Activated CD4-positive, alpha-beta T cell treated with anti-CD3 and anti-CD28 coated beads for 48 hours (primary cell): ENCODE data around the gene RAG1.
"Not testable (repeated sequence)": the region's sequence is repeated elsewhere in the genome, so short reads cannot be mapped to it uniquely, and the experiment has no call there.

Source experiments
- DNase-seq: peaks from one replicate; pipeline ENCODE4 v3.0.0-alpha.2; 2020

The RAG1 gene

DNA sequence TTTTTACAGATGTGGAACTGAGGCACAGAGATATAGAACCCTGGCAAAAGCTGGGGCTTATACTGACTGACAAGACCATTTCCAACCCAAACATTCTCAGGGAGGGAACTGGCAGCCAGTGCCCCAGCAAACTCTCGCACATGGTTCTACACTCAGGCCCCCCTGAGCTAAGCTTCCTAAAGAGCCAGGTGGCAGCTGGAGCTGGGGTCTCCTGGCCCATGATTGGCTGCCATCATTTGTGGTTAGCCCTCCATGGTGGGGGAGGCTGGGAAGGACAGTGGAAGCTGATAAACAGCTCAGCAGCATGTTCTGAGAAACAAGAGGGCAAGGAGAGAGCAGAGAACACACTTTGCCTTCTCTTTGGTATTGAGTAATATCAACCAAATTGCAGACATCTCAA is at the start of gene RAG1:
Gene RAG1 (plus strand): TSS at position 314 of the 400 bp plus-strand sequence. CDS start 5,298 bp downstream, outside the sequence.
- no peak for DNase-seq

DNA sequence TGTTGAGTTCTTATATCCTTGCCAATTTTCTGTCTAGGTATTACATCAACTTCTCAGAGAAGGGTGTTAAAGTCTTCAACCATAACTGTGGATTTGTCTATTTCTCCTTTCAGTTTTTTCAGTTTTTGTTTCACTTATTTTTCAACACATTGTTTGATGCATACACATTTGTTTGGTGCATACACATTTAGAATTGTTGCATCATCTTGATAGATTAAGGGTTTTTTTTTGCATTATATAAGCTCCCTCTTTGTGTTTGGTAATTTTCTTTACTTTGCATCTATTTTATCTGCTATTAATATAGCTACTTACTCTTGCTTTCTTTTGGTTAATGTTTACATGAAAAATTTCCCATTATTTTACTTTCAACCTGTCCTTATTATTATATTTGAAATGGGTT is 37.0 kb upstream of the RAG1 start:
- DNase-seq: no peak

DNA sequence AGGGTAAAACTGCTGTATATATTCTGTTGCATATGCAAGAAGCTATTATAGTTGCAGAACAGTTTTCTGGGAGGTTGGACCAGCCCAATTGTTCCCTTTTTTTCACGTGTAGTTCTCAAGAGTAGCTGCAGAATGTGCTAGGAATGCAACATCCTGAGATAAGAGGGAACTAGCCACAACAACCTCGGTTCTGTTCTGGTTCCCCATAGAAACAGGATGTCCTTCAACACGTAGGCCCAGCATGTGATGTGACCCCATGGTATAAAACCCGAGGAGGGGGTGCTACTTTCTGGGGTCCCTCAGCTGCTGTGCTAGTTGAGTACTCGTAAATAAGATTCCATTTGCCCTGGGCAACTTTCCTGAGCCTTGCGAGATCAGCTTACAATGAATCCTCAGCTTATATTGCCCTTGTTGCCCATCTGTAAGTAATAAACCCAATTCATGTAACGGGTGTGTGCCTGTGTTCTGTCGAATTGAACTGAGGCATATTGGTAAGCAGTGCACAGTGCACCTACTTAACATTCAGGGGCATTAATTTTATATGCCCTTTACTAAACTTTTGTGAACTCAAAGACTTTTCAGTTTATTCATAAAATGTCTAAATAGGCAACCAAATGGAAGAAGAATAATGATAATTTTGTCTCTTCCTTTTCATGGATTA is 34.7 kb upstream of the RAG1 start:
- DNase-seq: no peak

DNA sequence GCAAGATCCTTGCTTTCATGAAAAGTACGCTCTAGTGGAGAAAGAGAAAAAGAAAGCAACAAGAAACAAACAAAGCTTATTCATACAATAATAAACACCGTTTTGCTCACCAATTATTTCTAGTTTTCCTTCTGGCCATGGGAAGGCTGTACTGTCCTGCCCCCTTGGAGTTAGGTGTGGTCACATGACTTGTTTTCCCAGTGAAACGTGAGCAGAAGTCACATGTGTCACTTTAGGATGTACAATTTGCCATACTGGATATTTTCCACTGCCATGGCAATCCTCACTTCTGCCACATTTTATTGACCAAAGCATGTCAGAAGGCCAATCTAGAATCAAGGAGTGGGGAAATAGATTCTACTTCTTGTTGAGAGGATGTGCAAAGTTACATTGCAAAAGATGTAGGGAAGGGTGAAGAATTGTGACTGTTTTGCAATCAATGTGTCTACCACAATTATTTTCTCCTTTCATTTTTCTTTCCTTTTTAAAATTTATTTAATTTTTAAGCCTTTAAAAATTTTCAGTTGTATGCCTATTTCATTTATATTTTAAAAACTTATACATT is 33.4 kb upstream of the RAG1 start:
- no peak for DNase-seq

DNA sequence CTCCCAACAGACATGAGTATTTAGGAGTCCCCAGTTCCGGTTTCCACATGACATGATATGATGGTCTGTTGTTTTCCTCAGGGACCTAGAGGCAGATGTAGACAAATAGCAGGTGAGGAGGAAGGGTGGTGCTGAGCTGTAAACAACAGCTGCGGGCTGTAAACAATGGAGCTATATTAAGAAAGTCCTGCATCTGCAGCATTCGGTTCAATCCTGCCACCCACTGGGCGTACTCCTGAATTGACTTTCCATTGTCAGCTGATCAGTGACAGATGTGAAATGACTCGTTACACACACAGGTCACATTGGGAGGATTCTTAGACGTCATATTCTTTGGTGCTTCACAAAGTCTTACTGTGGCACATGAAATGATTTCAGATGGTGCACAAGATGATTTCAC is 26.8 kb upstream of the RAG1 start:
- DNase-seq: peak; percentile 55

DNA sequence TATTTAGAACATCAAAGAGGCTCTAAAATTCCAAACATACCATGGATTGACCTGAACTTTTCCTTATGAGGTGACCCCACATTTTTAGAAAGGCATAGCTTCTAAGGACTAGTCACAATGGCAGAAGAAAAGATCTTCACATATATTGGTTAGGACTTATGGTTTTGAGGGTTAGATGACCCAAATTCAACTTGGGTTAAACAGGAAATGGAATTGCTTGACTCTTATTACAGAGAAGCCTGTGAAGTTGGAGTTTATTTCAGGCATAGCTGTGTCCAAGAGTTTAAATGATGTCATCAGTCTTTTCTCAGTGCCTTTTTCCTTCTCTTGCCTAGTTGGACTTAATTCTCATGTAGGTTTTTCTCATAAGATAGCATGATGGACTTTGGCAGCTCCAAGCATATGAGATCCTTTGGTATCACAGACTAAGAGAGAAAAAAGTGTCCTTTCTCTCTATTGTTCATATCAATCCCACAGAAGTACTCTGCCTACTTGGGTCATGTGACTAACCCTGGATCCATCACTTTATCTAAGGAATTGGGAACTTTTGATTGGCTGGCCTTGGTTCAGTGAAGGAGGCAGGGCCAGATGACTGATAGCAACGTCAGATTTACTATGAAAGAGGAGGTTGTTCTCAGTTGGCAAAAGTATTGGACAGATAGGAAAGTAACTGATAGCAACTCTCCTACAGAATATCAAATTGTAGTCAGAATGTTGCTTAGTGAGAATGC is 17.3 kb upstream of the RAG1 start:
- DNase-seq: no peak

DNA sequence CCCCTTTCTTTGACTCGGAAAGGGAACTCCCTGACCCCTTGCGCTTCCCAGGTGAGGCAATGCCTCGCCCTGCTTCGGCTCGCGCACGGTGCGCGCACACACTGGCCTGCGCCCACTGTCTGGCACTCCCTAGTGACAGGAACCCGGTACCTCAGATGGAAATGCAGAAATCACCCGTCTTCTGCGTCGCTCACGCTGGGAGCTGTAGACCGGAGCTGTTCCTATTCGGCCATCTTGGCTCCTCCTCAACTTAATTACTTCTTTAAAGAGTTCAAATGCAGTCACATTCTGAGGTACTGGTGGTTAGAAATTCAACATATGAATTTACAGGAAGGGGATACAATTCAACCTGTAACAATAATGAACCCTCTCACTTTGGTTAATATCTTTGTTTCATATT is 10.4 kb upstream of the RAG1 start:
- DNase-seq: not testable (repeated sequence)

DNA sequence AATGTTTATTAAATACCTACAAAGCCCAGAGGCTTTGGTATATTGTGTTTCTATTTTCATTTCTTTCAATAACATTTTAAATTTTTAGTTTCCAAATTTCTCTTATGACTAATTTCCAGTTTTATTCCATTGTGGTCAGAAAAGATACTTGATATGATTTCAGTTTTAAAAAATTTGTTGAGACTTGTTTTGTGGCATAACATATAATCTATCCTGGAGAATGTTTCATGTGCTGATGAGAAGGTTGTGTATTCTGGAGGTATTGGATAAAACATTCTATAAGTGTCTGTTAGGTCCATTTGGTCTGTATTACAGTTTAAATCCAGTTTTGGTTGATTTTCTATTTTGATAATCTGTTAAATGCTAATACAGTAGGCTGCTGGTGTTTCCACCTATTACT is 9.8 kb upstream of the RAG1 start:
- DNase-seq: no peak

DNA sequence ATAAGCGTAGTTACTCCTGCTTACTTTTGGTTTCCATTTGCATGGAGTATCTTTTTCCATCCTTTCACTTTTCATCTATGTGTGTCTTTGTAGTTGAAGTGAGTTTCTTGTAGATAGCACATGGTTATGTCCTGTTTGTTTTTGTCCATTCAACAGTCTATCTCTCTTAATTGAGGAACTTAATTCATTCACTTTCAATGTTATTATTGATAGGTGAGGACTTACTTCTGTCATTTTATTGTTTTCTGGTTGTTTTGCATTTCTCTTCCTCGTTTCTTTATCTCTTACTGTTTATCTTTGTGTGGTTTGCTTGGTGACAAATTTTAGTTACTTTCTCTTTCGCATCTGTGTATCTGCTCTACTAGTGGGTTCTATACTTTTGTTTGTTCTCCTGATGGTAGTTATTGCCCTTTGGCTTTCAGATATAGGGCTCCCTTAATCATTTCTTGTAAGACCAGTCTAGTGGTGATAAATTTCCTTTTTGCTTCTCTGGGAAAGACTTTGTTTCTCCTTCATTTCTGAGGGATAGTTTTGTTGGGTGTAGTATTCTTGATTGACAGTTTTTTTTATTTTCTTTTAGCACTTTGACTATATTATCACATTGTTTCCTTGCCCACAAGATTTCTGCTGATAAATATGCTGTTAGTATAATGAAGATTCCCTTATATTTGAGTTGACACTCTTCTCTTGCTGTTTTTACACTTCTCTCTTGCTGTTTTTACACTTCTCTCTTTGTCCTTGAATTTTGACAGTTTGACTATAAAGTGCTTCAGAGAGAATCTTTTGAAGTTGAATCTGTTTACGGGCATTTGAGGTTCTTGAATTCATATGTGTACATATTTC is 9.0 kb upstream of the RAG1 start:
- DNase-seq: no peak

DNA sequence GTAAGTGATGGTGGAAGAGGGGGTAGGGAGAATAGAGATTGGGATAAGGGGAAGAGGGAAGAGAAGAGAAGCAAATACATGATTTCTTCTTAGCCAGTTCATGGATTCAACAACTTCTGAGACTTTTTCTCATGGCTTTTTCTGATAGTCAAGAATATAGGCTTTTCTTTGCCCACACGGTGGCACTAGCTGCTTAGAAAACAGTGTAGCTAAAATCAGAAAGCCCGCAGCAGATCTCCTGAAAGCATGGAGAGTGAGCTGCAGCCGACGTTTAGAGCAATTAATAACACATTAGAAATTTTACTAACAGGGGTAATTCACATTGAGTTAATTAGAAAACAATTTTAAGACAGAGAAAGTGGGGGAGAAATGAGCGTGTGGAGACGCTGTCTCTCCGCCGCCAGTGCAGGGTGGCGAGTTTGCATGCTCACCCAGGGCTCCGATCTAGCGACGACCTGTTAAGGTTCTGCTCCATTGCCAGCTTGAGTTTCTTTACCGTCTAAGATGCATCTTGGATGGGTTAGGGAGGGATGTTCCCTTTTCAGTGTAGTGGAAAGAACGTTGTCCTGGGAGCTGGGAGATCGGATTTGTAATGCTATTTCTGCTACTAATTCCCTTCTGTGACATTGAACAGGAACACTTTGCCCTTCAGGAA is 3.3 kb upstream of the RAG1 start:
- DNase-seq: peak; percentile 51

DNA sequence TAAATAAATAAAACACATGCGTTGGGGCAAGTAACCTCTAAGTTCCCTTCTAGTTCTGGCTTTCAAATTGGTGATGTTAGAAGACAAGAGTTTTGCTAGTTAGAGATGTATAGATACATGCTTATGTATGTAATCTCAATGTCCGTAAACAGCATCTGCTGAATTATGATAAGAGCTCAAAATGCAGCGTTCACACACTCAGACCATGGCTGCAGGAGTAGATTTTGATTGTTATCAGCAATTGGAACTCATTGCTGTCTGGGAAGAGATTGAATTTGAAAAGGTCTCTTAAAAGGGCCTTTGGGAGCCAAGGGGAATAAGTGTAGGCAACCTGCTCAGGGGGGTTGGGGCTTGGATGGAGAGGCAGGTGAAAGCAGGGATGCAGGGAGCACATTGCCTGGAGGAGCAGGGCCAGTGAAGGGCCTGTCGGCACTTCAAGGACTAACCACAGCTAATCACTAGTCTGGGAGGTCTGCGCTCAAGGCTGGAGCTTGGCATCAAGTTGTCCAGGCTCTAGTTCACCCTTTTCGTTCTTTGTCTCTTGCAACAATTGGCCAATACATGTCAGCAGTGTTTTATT is 2.7 kb upstream of the RAG1 start:
- no peak for DNase-seq

DNA sequence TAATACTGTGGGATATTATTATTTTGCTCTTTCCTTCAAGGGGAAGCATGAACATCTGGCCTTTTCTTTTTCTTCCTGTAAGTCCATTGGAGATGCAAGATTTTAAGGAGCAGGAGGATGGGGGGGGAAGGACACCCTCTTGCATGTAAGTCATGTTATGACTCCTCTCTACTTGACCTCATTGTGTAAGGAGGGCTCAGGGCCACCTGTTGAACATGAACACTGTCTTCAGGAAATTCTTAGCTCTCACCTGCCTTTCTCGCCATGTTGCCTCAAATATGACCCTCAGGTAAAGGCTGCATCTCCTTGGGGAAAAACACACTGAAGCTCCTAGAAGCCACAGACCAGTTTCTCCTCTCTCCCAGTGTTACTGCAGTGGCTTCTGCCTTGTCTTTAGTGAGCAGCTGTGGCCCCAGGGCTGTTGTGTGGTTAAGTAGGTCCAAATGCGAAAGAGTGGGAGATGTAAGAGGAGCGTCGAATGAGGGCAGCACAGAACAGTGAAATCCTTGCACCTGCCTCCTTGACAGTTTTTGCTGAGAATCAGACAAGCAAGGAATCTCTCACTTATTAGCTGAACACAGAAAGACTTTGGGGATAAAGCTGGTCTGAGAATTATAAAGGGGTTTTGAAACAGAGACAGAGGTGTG is 1.3 kb upstream of the RAG1 start:
- no peak for DNase-seq

DNA sequence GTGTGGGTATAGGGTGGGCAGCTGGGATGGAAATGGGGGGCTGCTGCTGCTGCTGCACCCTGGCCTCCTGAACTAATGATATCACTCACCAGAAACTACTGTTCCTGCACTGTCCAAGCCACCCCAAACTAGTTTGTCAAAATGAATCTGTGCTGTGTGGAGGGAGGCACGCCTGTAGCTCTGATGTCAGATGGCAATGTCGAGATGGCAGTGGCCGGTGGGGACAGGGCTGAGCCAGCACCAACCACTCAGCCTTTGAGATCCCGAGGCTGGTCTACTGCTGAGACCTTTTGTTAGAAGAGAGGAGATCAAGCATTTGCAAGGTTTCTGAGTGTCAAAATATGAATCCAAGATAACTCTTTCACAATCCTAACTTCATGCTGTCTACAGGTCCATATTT is 1.3 kb downstream of the RAG1 start:
- DNase-seq: no peak

DNA sequence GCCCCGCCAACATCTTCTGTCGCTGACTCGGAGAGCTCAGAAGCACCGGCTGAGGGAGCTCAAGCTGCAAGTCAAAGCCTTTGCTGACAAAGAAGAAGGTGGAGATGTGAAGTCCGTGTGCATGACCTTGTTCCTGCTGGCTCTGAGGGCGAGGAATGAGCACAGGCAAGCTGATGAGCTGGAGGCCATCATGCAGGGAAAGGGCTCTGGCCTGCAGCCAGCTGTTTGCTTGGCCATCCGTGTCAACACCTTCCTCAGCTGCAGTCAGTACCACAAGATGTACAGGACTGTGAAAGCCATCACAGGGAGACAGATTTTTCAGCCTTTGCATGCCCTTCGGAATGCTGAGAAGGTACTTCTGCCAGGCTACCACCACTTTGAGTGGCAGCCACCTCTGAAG is 6.7 kb downstream of the RAG1 start:
- no peak for DNase-seq

DNA sequence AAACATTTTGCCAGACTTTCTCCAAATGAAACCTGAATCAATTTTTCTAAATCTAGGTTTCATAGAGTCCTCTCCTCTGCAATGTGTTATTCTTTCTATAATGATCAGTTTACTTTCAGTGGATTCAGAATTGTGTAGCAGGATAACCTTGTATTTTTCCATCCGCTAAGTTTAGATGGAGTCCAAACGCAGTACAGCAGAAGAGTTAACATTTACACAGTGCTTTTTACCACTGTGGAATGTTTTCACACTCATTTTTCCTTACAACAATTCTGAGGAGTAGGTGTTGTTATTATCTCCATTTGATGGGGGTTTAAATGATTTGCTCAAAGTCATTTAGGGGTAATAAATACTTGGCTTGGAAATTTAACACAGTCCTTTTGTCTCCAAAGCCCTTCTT is 9.6 kb downstream of the RAG1 start:
- no peak for DNase-seq

DNA sequence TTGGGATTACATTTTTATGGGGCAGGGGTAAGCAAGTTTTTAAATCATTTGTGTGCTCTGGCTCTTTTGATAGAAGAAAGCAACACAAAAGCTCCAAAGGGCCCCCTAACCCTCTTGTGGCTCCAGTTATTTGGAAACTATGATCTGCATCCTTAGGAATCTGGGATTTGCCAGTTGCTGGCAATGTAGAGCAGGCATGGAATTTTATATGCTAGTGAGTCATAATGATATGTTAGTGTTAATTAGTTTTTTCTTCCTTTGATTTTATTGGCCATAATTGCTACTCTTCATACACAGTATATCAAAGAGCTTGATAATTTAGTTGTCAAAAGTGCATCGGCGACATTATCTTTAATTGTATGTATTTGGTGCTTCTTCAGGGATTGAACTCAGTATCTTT is 10.1 kb downstream of the RAG1 start:
- DNase-seq: no peak

DNA sequence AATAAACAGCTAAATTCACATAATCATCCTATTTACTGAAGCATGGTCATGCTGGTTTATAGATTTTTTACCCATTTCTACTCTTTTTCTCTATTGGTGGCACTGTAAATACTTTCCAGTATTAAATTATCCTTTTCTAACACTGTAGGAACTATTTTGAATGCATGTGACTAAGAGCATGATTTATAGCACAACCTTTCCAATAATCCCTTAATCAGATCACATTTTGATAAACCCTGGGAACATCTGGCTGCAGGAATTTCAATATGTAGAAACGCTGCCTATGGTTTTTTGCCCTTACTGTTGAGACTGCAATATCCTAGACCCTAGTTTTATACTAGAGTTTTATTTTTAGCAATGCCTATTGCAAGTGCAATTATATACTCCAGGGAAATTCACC is 10.7 kb downstream of the RAG1 start:
- DNase-seq: no peak

DNA sequence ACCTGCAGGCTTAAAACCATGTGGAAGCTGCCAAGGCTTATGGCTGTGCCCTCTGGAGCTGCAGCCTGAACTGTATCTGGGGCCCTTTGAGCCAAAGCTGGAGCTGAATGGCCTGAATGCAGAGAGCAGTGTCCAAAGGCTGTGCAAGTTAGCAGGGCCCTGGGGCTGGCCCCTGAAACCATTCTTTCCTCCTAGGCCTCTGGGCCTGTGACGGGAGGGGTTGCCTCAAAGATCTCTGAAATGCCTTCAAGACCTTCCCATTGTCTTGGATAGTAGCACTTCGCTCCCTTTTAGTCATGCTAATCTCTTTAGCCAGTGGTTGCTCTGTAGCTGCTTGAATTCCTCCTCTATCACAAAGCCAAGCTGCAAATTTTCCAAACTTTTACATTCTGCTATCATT is 13.7 kb downstream of the RAG1 start:
- no peak for DNase-seq

DNA sequence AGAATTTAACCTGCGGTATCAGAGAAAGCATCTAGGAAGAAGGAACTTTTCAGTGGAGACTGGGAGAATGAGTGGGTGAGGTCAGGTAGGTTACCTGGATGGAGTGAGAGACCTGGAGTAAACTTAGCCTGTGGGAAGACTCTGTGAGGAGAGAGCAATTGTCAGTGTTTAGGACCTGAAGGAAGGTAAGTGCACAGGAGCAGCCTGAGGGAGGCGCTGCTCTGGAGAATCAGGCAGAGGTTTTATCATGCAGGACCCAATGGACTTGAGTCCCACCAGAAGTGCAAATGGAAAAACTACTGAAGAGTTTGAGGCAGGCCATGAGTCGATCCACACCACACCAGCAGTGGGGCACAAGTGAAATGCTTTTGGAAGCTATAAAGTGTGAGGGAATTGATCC is 15.9 kb downstream of the RAG1 start:
- DNase-seq: no peak

DNA sequence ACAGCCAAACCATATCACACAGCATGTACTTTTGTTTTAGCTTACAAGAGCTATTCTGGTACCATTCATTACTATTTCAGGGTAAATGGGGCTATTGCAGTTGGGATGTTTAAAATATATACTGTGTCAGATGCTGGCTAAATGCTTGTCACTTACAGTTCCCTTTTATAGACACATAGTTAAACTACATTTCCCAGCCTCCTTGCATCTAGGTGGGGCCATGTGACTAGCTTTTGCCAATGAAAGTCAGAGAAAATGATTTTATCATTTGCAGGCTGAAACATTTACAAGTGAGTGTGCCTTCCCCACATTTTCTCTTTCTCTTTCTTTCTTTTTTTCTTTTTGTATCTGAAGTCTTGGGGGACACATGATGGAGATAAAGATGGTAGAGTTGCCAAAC is 18.7 kb downstream of the RAG1 start:
- DNase-seq: no peak

DNA sequence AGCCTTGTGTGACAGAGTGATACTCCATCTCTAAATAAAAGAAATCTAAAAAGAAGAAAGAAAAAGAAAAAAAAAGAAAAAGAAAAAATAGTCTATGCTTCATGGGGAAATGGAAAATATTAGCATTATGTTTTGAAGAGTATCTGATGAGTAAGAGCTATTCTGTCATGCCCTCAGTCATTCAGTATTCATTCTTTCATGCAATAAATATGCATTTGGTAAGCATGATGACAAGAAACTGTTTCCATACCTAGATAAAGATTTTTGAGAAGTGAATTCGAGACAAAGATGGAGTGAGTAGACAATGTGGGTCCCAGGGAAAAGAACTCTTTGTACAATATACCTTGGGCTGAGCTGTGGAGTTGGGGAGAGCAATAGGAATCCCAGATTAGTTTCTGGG is 20.3 kb downstream of the RAG1 start:
- no peak for DNase-seq

DNA sequence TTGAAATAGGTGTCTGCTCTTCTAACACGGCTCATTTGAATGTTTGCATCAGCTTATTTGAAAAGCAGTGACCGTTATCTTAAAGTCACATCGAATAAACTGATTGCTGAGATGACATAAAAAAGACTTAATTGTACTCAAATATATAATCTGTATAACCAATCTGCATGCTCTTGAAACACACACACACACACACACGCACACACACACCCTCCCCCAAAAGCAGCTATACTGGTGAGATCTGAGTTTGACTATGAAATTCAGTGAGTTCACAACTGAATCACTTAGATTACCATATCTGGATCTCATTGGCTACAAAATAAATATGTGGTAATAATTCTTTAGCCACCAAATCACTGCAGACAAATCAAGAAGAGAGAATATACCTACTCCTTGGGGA is 22.7 kb downstream of the RAG1 start:
- no peak for DNase-seq
